Measurements from ENCODE around the gene TMEM117.

The TMEM117 gene

GRCh38 chr12:44294649-44295048, 458.8 kb downstream of the TMEM117 start:
- DNase-seq (ENCODE audit: low read depth in 3 of 3) = no peak

- no peak for DNase-seq (ENCODE audit: low read depth in 3 of 3)
These were observed 460.2 kb downstream of the TMEM117 start for GRCh38 chr12:44295958-44296623.

GRCh38 chr12:44296624-44297197, 460.8 kb downstream of the TMEM117 start:
- DNase-seq (ENCODE audit: low read depth in 3 of 3) = no peak

GRCh38 chr12:44299524-44299923, 463.6 kb downstream of the TMEM117 start:
- no peak for DNase-seq (ENCODE audit: low read depth in 3 of 3)

GRCh38 chr12:44307506-44308168, 471.8 kb downstream of the TMEM117 start:
- no peak for DNase-seq (ENCODE audit: low read depth in 3 of 3)

GRCh38 chr12:44313188-44313587, 477.3 kb downstream of the TMEM117 start:
- no peak for DNase-seq (ENCODE audit: low read depth in 3 of 3)

GRCh38 chr12:44314007-44314500, 478.2 kb downstream of the TMEM117 start:
- DNase-seq (ENCODE audit: low read depth in 3 of 3) = no peak

GRCh38 chr12:44317651-44318126, 481.8 kb downstream of the TMEM117 start:
- no peak for DNase-seq (ENCODE audit: low read depth in 3 of 3)

- DNase-seq (ENCODE audit: low read depth in 3 of 3) = no peak
These were observed 495.4 kb downstream of the TMEM117 start for GRCh38 chr12:44331269-44331668.

GRCh38 chr12:44334347-44334746, 498.5 kb downstream of the TMEM117 start:
- DNase-seq (ENCODE audit: low read depth in 3 of 3) = no peak

- no peak for DNase-seq (ENCODE audit: low read depth in 3 of 3)
These were observed 499.1 kb downstream of the TMEM117 start for GRCh38 chr12:44335030-44335429.

GRCh38 chr12:44336577-44336976, 500.7 kb downstream of the TMEM117 start:
- no peak for DNase-seq (ENCODE audit: low read depth in 3 of 3)

GRCh38 chr12:44342371-44342770, 506.5 kb downstream of the TMEM117 start:
- DNase-seq (ENCODE audit: low read depth in 3 of 3) = no peak

GRCh38 chr12:44347145-44347544, 511.3 kb downstream of the TMEM117 start:
- no peak for DNase-seq (ENCODE audit: low read depth in 3 of 3)

GRCh38 chr12:44357494-44357893, 521.6 kb downstream of the TMEM117 start:
- DNase-seq (ENCODE audit: low read depth in 3 of 3) = no peak

GRCh38 chr12:44358636-44359035, 522.8 kb downstream of the TMEM117 start:
- no peak for DNase-seq (ENCODE audit: low read depth in 3 of 3)

- no peak for DNase-seq (ENCODE audit: low read depth in 3 of 3)
These were observed 527.1 kb downstream of the TMEM117 start for GRCh38 chr12:44362947-44363346.

- no peak for DNase-seq (ENCODE audit: low read depth in 3 of 3)
These were observed 531.3 kb downstream of the TMEM117 start for GRCh38 chr12:44367136-44367535.

- DNase-seq (ENCODE audit: low read depth in 3 of 3) = no peak
These were observed 532.0 kb downstream of the TMEM117 start for GRCh38 chr12:44367916-44368315.

- DNase-seq (ENCODE audit: low read depth in 3 of 3) = no peak
These were observed 534.1 kb downstream of the TMEM117 start for GRCh38 chr12:44369998-44370397.

GRCh38 chr12:44370982-44371381, 535.1 kb downstream of the TMEM117 start:
- no peak for DNase-seq (ENCODE audit: low read depth in 3 of 3)

- DNase-seq (ENCODE audit: low read depth in 3 of 3) = no peak
These were observed 536.4 kb downstream of the TMEM117 start for GRCh38 chr12:44372259-44372658.

GRCh38 chr12:44375694-44376093, 539.8 kb downstream of the TMEM117 start:
- no peak for DNase-seq (ENCODE audit: low read depth in 3 of 3)

Data from stimulated activated CD4-positive, alpha-beta T cell treated with anti-CD3 and anti-CD28 coated beads, TNF-alpha, amount 100 ng/mL, for 24 hours (primary cell).